Measurements from ENCODE around the gene TPCN2.

Gene TPCN2

GRCh38 chr11:69114811-69115523 is 66.2 kb downstream of the TPCN2 start:
- no peak for DNase-seq

GRCh38 chr11:69115586-69116560 is 67.1 kb downstream of the TPCN2 start:
- no peak for DNase-seq

- no peak for DNase-seq
Measured at GRCh38 chr11:69116671-69117070, 67.9 kb downstream of the TPCN2 start.

GRCh38 chr11:69119190-69119589 is 70.5 kb downstream of the TPCN2 start:
- no peak for DNase-seq

- DNase-seq: no peak
Measured at GRCh38 chr11:69120096-69120875, 71.6 kb downstream of the TPCN2 start.

GRCh38 chr11:69121021-69121420 is 72.3 kb downstream of the TPCN2 start:
- DNase-seq: no peak

- no peak for DNase-seq
Measured at GRCh38 chr11:69121621-69122325, 73.0 kb downstream of the TPCN2 start.

GRCh38 chr11:69122326-69122629 is 73.5 kb downstream of the TPCN2 start:
- DNase-seq: no peak

- DNase-seq: peak; percentile 45
Measured at GRCh38 chr11:69122630-69123431, 74.1 kb downstream of the TPCN2 start.

GRCh38 chr11:69123593-69124545 is 75.1 kb downstream of the TPCN2 start:
- no peak for DNase-seq

GRCh38 chr11:69125861-69126260 is 77.1 kb downstream of the TPCN2 start:
- no peak for DNase-seq

- DNase-seq: no peak
Measured at GRCh38 chr11:69126286-69126685, 77.6 kb downstream of the TPCN2 start.

GRCh38 chr11:69127081-69127850 is 78.5 kb downstream of the TPCN2 start:
- no peak for DNase-seq

- no peak for DNase-seq
Measured at GRCh38 chr11:69127884-69128283, 79.2 kb downstream of the TPCN2 start.

GRCh38 chr11:69129053-69129452 is 80.3 kb downstream of the TPCN2 start:
- DNase-seq: no peak

GRCh38 chr11:69129647-69130046 is 80.9 kb downstream of the TPCN2 start:
- no peak for DNase-seq

- DNase-seq: no peak
Measured at GRCh38 chr11:69130654-69131053, 81.9 kb downstream of the TPCN2 start.

- no peak for DNase-seq
Measured at GRCh38 chr11:69131121-69131566, 82.4 kb downstream of the TPCN2 start.

- no peak for DNase-seq
Measured at GRCh38 chr11:69131644-69132300, 83.0 kb downstream of the TPCN2 start.

Measured in CD4-positive, alpha-beta T cell treated with Interleukin-21 for 1 hour (primary cell).